Activated naive CD4-positive, alpha-beta T cell treated with anti-CD3 and anti-CD28 coated beads, Interleukin-2, amount 10 ng/mL, durations not matched to agents 7 days and 5 days (primary cell): ENCODE results near the gene P2RX3.
"Not testable (repeated sequence)": the region's sequence is repeated elsewhere in the genome, so short reads cannot be mapped to it uniquely, and the experiment has no call there.

Experiments
- CTCF ChIA-PET: fragments of 350-600 bp; sonication (Branson Sonifier 250); formaldehyde crosslinking; loops from one replicate; lab custom pipeline; 2021; ENCODE audit warnings: antibody characterized with exemption; lab: Charles Lee
- DNase-seq: peaks from one replicate; pipeline ENCODE4 v3.0.0-alpha.2; 2020
- H3K27ac Mint-ChIP-seq: one replicate; pipeline ENCODE4 v1.8.0; 2021; ENCODE audit warnings: mild to moderate bottlenecking, moderate library complexity, mixed read lengths
- H3K27me3 Mint-ChIP-seq: one replicate; pipeline ENCODE4 v1.8.0; 2021; ENCODE audit warnings: mild to moderate bottlenecking, mixed read lengths
- H3K36me3 Mint-ChIP-seq: one replicate; pipeline ENCODE4 v1.8.0; 2021; ENCODE audit warnings: mixed read lengths
- H3K4me1 Mint-ChIP-seq: one replicate; pipeline ENCODE4 v1.8.0; 2021; ENCODE audit warnings: mixed read lengths
- H3K4me3 Mint-ChIP-seq: one replicate; pipeline ENCODE4 v1.8.0; 2021; ENCODE audit warnings: mild to moderate bottlenecking, moderate library complexity, mixed read lengths
- H3K9me3 Mint-ChIP-seq: one replicate; pipeline ENCODE4 v1.8.0; 2021; ENCODE audit warnings: mixed read lengths

Gene P2RX3

DNA sequence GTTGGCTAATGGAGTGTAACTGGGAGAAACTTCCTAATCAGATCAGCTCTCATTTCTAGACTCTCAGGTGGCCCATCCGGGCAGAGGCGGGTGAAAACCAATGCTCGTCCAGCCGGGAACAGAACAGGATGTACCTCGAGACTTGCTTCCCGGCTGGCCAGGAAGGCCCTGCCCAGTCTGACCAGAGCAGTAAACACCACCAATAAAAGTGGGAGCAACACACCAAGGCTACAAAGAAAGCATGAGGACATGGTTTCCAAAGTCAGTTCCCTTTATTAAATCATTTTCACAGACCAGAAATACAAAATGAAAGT is 12.5 kb upstream of the P2RX3 start:
- peaks cover 4% of the 10 kb centered on the region for H3K27me3 Mint-ChIP-seq
- CTCF ChIA-PET = interaction anchor here (1.2 to 3.5 kb wide), 5 partner anchors 11 to 168 kb away, joined by 3 to 23 read pairs (median 3); partner anchors contain the start of genes P2RX3 and SSRP1
- no peak for DNase-seq
- H3K4me1 Mint-ChIP-seq = peaks cover 51% of the 10 kb centered on the region
- peak overlapping the region; percentile 79 for H3K4me3 Mint-ChIP-seq
- H3K9me3 Mint-ChIP-seq = no peaks in the 10 kb centered on the region
- H3K36me3 Mint-ChIP-seq = peaks cover 53% of the 10 kb centered on the region
- peak overlapping the region; percentile 92 for H3K27ac Mint-ChIP-seq

GRCh38 chr11:57327721-57328120 is 10.4 kb upstream of the P2RX3 start:
- CTCF ChIA-PET = interaction anchor here (3.5 kb wide), 1 partner anchor 9 kb away, joined by 23 read pairs; the partner anchor contains the start of genes P2RX3 and SSRP1
- H3K9me3 Mint-ChIP-seq = no peaks in the 10 kb centered on the region
- H3K36me3 Mint-ChIP-seq = peaks cover 72% of the 10 kb centered on the region
- peaks cover 41% of the 10 kb centered on the region for H3K4me1 Mint-ChIP-seq
- H3K4me3 Mint-ChIP-seq = no peak overlapping the region
- no peak for DNase-seq
- peaks cover 4% of the 10 kb centered on the region for H3K27me3 Mint-ChIP-seq
- no peak overlapping the region for H3K27ac Mint-ChIP-seq

DNA sequence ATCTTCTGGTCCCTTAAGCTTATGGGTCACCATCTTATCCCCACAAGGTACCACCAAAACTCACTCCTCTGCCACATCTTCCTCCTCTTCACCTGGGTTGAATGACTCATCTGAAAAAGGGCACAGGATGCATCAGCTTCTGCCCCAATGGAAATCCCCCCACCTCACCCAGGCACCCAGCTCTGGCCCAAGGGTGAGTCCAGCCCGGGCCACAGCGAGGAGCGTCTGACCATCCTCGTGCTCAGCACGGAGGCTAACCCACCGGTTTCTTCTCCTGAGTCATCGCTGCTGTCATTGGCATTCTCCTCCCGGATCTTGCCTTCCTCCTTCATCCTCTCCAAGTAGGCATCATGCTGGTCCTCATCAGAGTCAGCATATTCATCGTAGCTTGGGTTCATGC is 8.1 kb upstream of the P2RX3 start:
- Mint-ChIP-seq H3K27me3 (no peaks in the 10 kb centered on the region), H3K4me3 (no peak overlapping the region), H3K4me1 (peaks cover 52% of the 10 kb centered on the region), H3K27ac (no peak overlapping the region), H3K36me3 (peaks cover 89% of the 10 kb centered on the region), H3K9me3 (no peaks in the 10 kb centered on the region)
- DNase-seq = no peak
- CTCF ChIA-PET = interaction anchor here (1.2 to 1.7 kb wide), 2 partner anchors 128 to 163 kb away, joined by 4 to 6 read pairs; no protein-coding TSS in a partner anchor

DNA sequence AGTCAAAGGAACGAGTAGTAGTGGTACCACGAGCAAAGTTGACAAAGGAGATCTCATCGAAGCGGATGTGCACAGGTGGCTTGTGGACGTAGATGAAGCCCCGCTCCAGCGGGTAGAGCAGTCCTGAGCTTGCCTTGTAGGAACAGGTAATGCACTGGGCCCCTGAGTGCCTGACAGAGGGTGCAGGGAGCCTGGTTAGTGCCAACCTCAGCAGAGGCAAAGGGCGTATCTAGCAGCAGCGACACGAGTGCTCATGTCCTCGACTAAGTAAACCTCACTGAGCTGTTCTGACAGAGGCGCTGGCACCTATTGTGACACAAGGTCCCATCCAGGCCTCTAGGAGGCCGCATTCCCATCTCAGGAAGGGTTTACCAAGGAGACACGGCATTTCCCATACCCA is 6.4 kb upstream of the P2RX3 start:
- H3K4me1 Mint-ChIP-seq = peaks cover 48% of the 10 kb centered on the region
- CTCF ChIA-PET = no interaction called here
- no peak overlapping the region for H3K27ac Mint-ChIP-seq
- peaks cover 81% of the 10 kb centered on the region for H3K36me3 Mint-ChIP-seq
- no peaks in the 10 kb centered on the region for H3K9me3 Mint-ChIP-seq
- no peak for DNase-seq
- no peak overlapping the region for H3K4me3 Mint-ChIP-seq
- H3K27me3 Mint-ChIP-seq = no peaks in the 10 kb centered on the region

DNA sequence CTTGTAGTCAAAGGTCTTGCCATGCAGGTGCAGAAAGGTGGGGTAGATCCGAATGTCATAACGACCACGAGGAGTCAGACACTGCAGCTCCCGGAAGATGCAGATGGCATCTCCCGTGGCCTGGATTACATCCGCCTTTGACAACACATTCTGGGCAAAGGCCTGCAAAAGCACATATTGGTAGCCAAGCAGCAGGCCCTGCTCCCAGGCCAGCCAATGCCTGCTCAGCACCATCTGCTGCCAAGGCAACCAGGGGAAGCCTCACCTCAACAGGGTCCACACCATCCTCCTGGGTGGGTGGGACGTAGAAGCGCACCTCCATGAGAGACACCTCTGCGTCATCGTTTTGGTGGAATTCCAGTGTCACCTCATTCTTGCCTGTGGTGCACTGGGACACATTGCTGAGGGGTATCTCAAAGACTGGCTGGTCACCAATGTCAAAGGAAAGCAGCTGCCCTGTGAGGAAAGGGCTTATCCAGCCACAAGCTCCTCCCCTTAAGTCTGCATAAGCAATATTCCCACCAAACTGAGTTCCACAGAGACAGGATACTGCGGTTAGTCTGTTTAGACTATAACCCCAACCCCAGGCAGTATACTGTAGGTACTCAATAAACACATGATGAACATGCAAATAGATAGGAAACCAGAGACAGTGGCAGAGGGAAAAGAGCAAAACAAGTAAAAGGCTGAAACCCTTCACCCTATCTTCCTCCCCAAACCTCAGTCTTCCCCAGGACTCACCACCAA is 5.3 kb upstream of the P2RX3 start:
- H3K27ac Mint-ChIP-seq = no peak overlapping the region
- CTCF ChIA-PET = interaction anchor here (1.1 kb wide), 1 partner anchor 194 kb away, joined by 3 read pairs; no protein-coding TSS in a partner anchor
- H3K9me3 Mint-ChIP-seq = no peaks in the 10 kb centered on the region
- DNase-seq = no peak
- peaks cover 69% of the 10 kb centered on the region for H3K36me3 Mint-ChIP-seq
- H3K4me3 Mint-ChIP-seq = no peak overlapping the region
- H3K4me1 Mint-ChIP-seq = peaks cover 41% of the 10 kb centered on the region
- peaks cover 2% of the 10 kb centered on the region for H3K27me3 Mint-ChIP-seq

- Mint-ChIP-seq H3K27me3 (peaks cover 22% of the 10 kb centered on the region), H3K4me1 (peaks cover 41% of the 10 kb centered on the region), H3K9me3 (no peaks in the 10 kb centered on the region), H3K27ac (peak overlapping the region; percentile 98), H3K36me3 (peaks cover 49% of the 10 kb centered on the region), H3K4me3 (peak overlapping the region; percentile 90)
- CTCF ChIA-PET = interaction anchor here (1.2 to 4.8 kb wide), 2 partner anchors 9 to 158 kb away, joined by 3 to 23 read pairs; partner anchors contain the start of gene TNKS1BP1
- no peak for DNase-seq
Observed at GRCh38 chr11:57335023-57335342, 3.2 kb upstream of the P2RX3 start.

DNA sequence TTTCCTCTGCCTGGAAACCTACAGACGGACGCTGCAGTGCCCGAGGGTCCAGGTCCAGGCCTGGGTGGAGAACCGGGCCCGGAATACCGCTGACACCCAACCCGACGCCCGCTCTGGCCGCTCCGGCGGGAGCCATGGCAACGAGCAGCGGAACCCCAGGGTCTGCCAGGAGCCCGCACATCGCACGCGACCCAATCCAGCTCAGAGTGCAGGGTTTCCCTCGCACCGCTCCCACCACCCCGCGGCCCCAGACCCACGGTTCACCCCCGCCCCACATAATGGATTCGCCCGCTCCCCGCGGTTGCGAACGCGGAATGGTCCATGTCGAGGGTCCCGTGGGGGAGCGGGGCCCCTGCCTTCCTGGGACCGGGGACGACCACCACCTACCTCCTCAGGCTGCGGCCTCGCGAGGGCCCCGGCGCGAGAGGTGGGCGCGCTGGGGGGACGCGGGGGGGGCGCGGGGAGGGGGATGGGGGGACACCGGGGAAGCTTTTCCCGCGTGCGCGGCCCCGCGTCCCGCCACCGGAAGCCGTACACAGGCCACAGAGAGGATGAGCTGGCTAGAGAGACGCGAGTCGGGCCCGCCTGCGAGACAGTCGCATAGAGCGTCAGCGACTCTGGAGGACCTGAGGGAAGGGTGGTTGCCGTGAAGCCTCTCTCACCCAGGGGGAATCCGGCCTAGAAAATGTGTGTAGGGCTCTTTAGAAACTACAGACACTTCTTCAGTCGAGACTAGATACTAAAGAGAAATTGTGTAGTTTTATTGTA is 2.6 kb upstream of the P2RX3 start, which contains the start of gene SSRP1:
Gene SSRP1, minus strand, starts transcription at position 550 of the 768 bp plus-strand sequence. CDS start 771 bp downstream, outside the sequence.
- CTCF ChIA-PET = interaction anchor here (1.2 to 4.8 kb wide), 2 partner anchors 9 to 158 kb away, joined by 3 to 23 read pairs; partner anchors contain the start of gene TNKS1BP1
- Mint-ChIP-seq H3K27me3 (peaks cover 28% of the 10 kb centered on the region), H3K36me3 (peaks cover 44% of the 10 kb centered on the region), H3K9me3 (no peaks in the 10 kb centered on the region), H3K4me1 (peaks cover 41% of the 10 kb centered on the region), H3K4me3 (peak within 1 kb of the TSS; percentile 90), H3K27ac (peak within 1 kb of the TSS; percentile 98)
- peak; percentile 91 for DNase-seq

- Mint-ChIP-seq H3K27me3 (peaks cover 34% of the 10 kb centered on the region), H3K4me3 (peak overlapping the region; percentile 90), H3K9me3 (no peaks in the 10 kb centered on the region), H3K27ac (peak overlapping the region; percentile 98), H3K4me1 (peaks cover 41% of the 10 kb centered on the region), H3K36me3 (peaks cover 37% of the 10 kb centered on the region)
- CTCF ChIA-PET = interaction anchor here (0.9 to 4.8 kb wide), 2 partner anchors 10 kb away, joined by 3 to 23 read pairs; partner anchors contain the start of gene TNKS1BP1
- peak; percentile 51 for DNase-seq
Observed at GRCh38 chr11:57336111-57336666, 2.0 kb upstream of the P2RX3 start.

DNA sequence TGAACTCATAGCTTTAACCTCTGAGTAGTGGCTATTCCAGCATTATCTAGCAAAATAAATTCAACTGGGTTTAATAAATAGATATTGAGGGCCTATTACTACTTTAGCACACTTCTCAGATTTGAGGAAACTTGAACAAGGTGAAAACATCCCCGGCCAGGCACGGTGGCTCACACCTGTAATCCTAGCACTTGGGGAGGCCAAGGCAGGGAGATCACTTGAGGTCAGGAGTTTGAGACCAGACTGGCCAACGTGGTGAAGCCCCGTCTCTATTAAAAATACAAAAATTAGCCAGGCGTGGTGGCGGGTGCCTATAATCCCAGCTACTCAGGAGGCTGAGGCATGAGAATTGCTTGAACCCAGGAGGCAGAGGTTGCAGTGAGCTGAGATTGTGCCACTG is 1.3 kb upstream of the P2RX3 start:
- Mint-ChIP-seq H3K36me3 (peaks cover 31% of the 10 kb centered on the region), H3K4me1 (peaks cover 41% of the 10 kb centered on the region), H3K27ac (peak overlapping the region; percentile 98), H3K27me3 (peaks cover 41% of the 10 kb centered on the region), H3K4me3 (peak overlapping the region; percentile 90)
- DNase-seq, H3K9me3 Mint-ChIP-seq: not testable (repeated sequence)
- CTCF ChIA-PET = interaction anchor here (0.6 to 4.8 kb wide), 4 partner anchors 9 to 936 kb away, joined by 3 to 23 read pairs (median 3); partner anchors contain the start of gene TNKS1BP1

DNA sequence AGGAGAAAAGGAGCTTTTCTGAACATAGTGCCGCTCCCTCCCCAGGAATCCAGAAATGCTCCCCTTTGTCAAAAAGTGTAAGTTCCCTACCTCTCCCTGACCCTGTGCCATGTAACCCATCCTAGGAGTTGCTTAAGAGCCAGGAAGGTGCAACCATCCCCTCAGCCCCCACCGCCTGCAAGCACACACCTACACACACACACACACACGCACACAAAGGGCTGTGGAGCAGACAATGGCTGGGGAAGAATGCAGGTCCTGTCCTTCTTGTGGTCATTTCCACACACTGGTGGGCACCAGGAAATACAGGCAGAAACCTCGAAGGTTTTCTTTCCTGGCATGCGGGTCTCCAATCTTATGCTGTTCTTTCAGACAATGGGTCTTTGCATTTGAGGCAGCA is 1.2 kb downstream of the P2RX3 start:
- Mint-ChIP-seq H3K27me3 (peaks cover 42% of the 10 kb centered on the region), H3K36me3 (peaks cover 8% of the 10 kb centered on the region), H3K4me1 (peaks cover 22% of the 10 kb centered on the region), H3K9me3 (no peaks in the 10 kb centered on the region), H3K4me3 (no peak overlapping the region), H3K27ac (no peak overlapping the region)
- CTCF ChIA-PET = interaction anchor here (0.7 to 2.0 kb wide), 4 partner anchors 9 to 498 kb away, joined by 3 to 5 read pairs (median 4); no protein-coding TSS in a partner anchor
- no peak for DNase-seq

GRCh38 chr11:57340039-57340615 is 2.0 kb downstream of the P2RX3 start:
- CTCF ChIA-PET = interaction anchor here (0.7 to 2.0 kb wide), 4 partner anchors 9 to 499 kb away, joined by 3 to 5 read pairs (median 4); no protein-coding TSS in a partner anchor
- peaks cover 42% of the 10 kb centered on the region for H3K27me3 Mint-ChIP-seq
- no peak overlapping the region for H3K27ac Mint-ChIP-seq
- no peak overlapping the region for H3K4me3 Mint-ChIP-seq
- no peak for DNase-seq
- peaks cover 14% of the 10 kb centered on the region for H3K4me1 Mint-ChIP-seq
- no peaks in the 10 kb centered on the region for H3K9me3 Mint-ChIP-seq
- peaks cover 2% of the 10 kb centered on the region for H3K36me3 Mint-ChIP-seq

- Mint-ChIP-seq H3K27me3 (peaks cover 43% of the 10 kb centered on the region), H3K4me1 (peaks cover 7% of the 10 kb centered on the region), H3K27ac (no peak overlapping the region), H3K9me3 (no peaks in the 10 kb centered on the region), H3K36me3 (no peaks in the 10 kb centered on the region), H3K4me3 (no peak overlapping the region)
- CTCF ChIA-PET = no interaction called here
- no peak for DNase-seq
Observed at GRCh38 chr11:57341250-57341808, 3.2 kb downstream of the P2RX3 start.

DNA sequence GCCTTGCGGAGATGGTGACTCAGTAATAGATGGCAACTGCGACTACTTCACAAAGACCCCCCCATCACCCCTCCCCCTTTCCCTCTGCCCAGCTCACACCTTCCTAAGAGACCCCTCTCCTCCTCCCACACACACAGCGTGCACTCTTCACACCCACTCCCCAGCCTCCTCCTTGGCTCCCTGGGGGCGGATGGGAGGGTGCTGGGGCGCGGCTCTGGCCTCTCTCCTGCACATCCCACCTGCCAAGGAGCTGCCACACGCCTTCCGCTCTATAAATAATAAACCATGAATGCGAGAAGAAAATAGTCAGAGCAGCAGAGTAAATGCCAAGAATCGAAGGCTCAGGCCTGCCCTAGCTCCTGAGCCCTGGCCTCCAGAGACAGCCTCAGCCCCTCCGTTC is 4.5 kb downstream of the P2RX3 start:
- Mint-ChIP-seq H3K36me3 (no peaks in the 10 kb centered on the region), H3K9me3 (no peaks in the 10 kb centered on the region), H3K4me1 (no peaks in the 10 kb centered on the region), H3K27ac (no peak overlapping the region), H3K27me3 (peaks cover 56% of the 10 kb centered on the region), H3K4me3 (no peak overlapping the region)
- DNase-seq = no peak
- CTCF ChIA-PET = interaction anchor here (0.6 to 2.0 kb wide), 6 partner anchors 114 to 472 kb away, joined by 3 to 8 read pairs (median 4); no protein-coding TSS in a partner anchor
